Gastrocnemius medialis (tissue), 4 donors: ENCODE data around the gene GPR137. TPM values are rescaled to one million over a fixed set of nuclear protein-coding genes. Genes with fewer than 3 reads are reported as not detected.

Source experiments
- ATAC-seq, 2 donors: fragments of 150-250 bp; one replicate each; pipeline ENCODE4 v1.9.1; 2016
- DNase-seq, 2 donors: peaks; one replicate each; pipeline ENCODE4 v3.0.0-alpha.2; 2019
- H3K27ac ChIP-seq, 4 donors: fragments of 200-600 bp; sonication (generic); 1 replicate in 1 of 4; 2 replicates in 3 of 4; pipeline ENCODE4 v1.5.1; 2016 to 2018; ENCODE audit warnings: mild to moderate bottlenecking in 2 of 4, moderate library complexity in 1 of 4
- H3K27me3 ChIP-seq, 3 donors: fragments of 200-600 bp; sonication (generic) in 2 of 3; 1 replicate in 1 of 3; 2 replicates in 2 of 3; pipeline versions ENCODE4 v1.5.1 to v1.6.0; 2016 to 2019; ENCODE audit warnings: mild to moderate bottlenecking in 1 of 3, moderate library complexity in 1 of 3
- H3K36me3 ChIP-seq, 2 donors: fragments of 200-600 bp; sonication (generic) in 1 of 2; one replicate each; pipeline ENCODE4 v1.5.1; 2017 to 2018
- H3K4me1 ChIP-seq, 2 donors: fragments of 200-600 bp; sonication (generic) in 1 of 2; one replicate each; pipeline ENCODE4 v1.5.1; 2016 to 2017; ENCODE audit warnings: mild to moderate bottlenecking in 2 of 2
- H3K4me3 ChIP-seq, 4 donors: fragments of 200-600 bp; sonication (generic) in 3 of 4; 1 replicate in 1 of 4; 2 replicates in 3 of 4; pipeline ENCODE4 v1.5.1; 2016 to 2019; ENCODE audit warnings: mild to moderate bottlenecking in 2 of 4
- H3K9me3 ChIP-seq, 3 donors: fragments of 200-600 bp; sonication (generic) in 2 of 3; 1 replicate in 1 of 3; 2 replicates in 2 of 3; pipeline ENCODE4 v1.5.1; 2016 to 2019
- CTCF ChIP-seq, 5 experiments: fragments of 450-650 bp in 3 of 5; fragments of 200-600 bp in 2 of 5; sonication (generic) in 2 of 5; IDR thresholded peaks in 4 of 5; conservative IDR thresholded peaks in 1 of 5; 1 replicate in 4 of 5; 2 replicates in 1 of 5; pipeline ENCODE4 v1.5.1; 2016 to 2019; ENCODE audit warnings: antibody characterized with exemption in 5 of 5, mild to moderate bottlenecking in 3 of 5, moderate library complexity in 3 of 5
- POLR2A ChIP-seq, 2 donors: fragments of 450-650 bp; IDR thresholded peaks; one replicate each; pipeline ENCODE4 v1.6.1; 2017; ENCODE audit warnings: antibody characterized with exemption in 2 of 2, mild to moderate bottlenecking in 2 of 2, moderate library complexity in 2 of 2
- in situ Hi-C, 4 donors: fragments of 200-750 bp; cut with MboI; loops; one replicate each; pipeline versions ENCODE4 v1.15.0 to v1.8.0; 2017; ENCODE audit warnings: low sequenced_read_pairs in 4 of 4
- intact Hi-C: fragments of 100-400 bp; cut with DNase I; formaldehyde crosslinking; loops from one replicate; pipeline ENCODE4 v1.15.1; 2023; ENCODE audit warnings: low total_unique reads
- total RNA-seq, 4 donors: library from RNA; depleted of rRNA; stranded (reverse); fragments of >200 nt; gene quantifications; one replicate each; pipeline versions ENCODE4 v1.1.0 to v1.2.3, GENCODE V29; 2016

The GPR137 gene
- total RNA-seq, 4 donors from 2014 or later: 13.8 to 28.9 (median 20.4) TPM

- H3K4me3 ChIP-seq: peak overlapping the region; percentile 30 to 38 (median 35)
- no peak overlapping the region for H3K27ac ChIP-seq
- no peaks in the 10 kb centered on the region for H3K9me3 ChIP-seq
- TF ChIP-seq CTCF (IDR thresholded peaks at IDR 0.05 in 4 of 5, conservative IDR thresholded peaks at IDR 0.05 in 1 of 5): no peak
- TF ChIP-seq POLR2A (IDR thresholded peaks at IDR 0.05): no peak
- intact Hi-C loops: no loop called here
- H3K27me3 ChIP-seq: peaks cover 41 to 55% (median 52%) of the 10 kb centered on the region in 3 donors
- in situ Hi-C loops: no loop called here
- H3K36me3 ChIP-seq: no peaks in the 10 kb centered on the region
- peaks cover 1 to 7% of the 10 kb centered on the region in 2 donors for H3K4me1 ChIP-seq
- DNase-seq (no peak), ATAC-seq (no peak)
Observed at GRCh38 chr11:64291752-64292459, 6.3 kb downstream of the GPR137 start.

GRCh38 chr11:64292460-64293254 is 7.0 kb downstream of the GPR137 start:
- no peak for ATAC-seq
- H3K4me3 ChIP-seq: peak overlapping the region; percentile 30 to 38 (median 35)
- TF ChIP-seq POLR2A (IDR thresholded peaks at IDR 0.05): no peak
- no peaks in the 10 kb centered on the region for H3K36me3 ChIP-seq
- no peak for DNase-seq
- no peaks in the 10 kb centered on the region for H3K9me3 ChIP-seq
- intact Hi-C loops (no loop called here), in situ Hi-C loops (no loop called here)
- H3K27ac ChIP-seq: no peak overlapping the region
- peaks cover 49 to 63% (median 59%) of the 10 kb centered on the region in 3 donors for H3K27me3 ChIP-seq
- peaks cover 0 to 6% of the 10 kb centered on the region in 2 donors for H3K4me1 ChIP-seq

GRCh38 chr11:64294774-64295173 is 9.1 kb downstream of the GPR137 start:
- TF ChIP-seq CTCF (IDR thresholded peaks at IDR 0.05 in 4 of 5, conservative IDR thresholded peaks at IDR 0.05 in 1 of 5) (no peak), POLR2A (IDR thresholded peaks at IDR 0.05) (no peak)
- no peak for DNase-seq
- Histone ChIP-seq H3K4me1 (peaks cover 0 to 10% of the 10 kb centered on the region in 2 donors), H3K9me3 (no peaks in the 10 kb centered on the region), H3K27me3 (peaks cover 67 to 84% (median 80%) of the 10 kb centered on the region in 3 donors), H3K27ac (no peak overlapping the region), H3K36me3 (no peaks in the 10 kb centered on the region), H3K4me3 (no peak overlapping the region)
- in situ Hi-C loops (loop anchor here in 2 of 4 donors (5.0 kb wide), 1 partner anchor 92 kb away; no protein-coding TSS in a partner anchor), intact Hi-C loops (no loop called here)
- ATAC-seq: no peak

- peaks cover 77 to 92% (median 89%) of the 10 kb centered on the region in 3 donors for H3K27me3 ChIP-seq
- peaks cover 5 to 20% of the 10 kb centered on the region in 2 donors for H3K4me1 ChIP-seq
- in situ Hi-C loops: loop anchor here in 2 of 4 donors (5.0 kb wide), 1 partner anchor 93 kb away; no protein-coding TSS in a partner anchor
- no peak overlapping the region for H3K4me3 ChIP-seq
- H3K27ac ChIP-seq: no peak overlapping the region
- no peaks in the 10 kb centered on the region for H3K9me3 ChIP-seq
- intact Hi-C loops: no loop called here
- DNase-seq: no peak
- no peak for ATAC-seq
- no peaks in the 10 kb centered on the region for H3K36me3 ChIP-seq
- TF ChIP-seq POLR2A (IDR thresholded peaks at IDR 0.05) (no peak), CTCF (IDR thresholded peaks at IDR 0.05 in 4 of 5, conservative IDR thresholded peaks at IDR 0.05 in 1 of 5) (no peak)
Observed at GRCh38 chr11:64295760-64296159, 10.1 kb downstream of the GPR137 start.

- intact Hi-C loops: no loop called here
- in situ Hi-C loops: loop anchor here in 2 of 4 donors (5.0 kb wide), 1 partner anchor 94 kb away; no protein-coding TSS in a partner anchor
- no peaks in the 10 kb centered on the region for H3K9me3 ChIP-seq
- peaks cover 6 to 22% of the 10 kb centered on the region in 2 donors for H3K4me1 ChIP-seq
- no peaks in the 10 kb centered on the region for H3K36me3 ChIP-seq
- peaks cover 82 to 88% (median 85%) of the 10 kb centered on the region in 3 donors for H3K27me3 ChIP-seq
- H3K27ac ChIP-seq: no peak overlapping the region
- H3K4me3 ChIP-seq: no peak overlapping the region
- DNase-seq (no peak), ATAC-seq (no peak)
- TF ChIP-seq POLR2A (IDR thresholded peaks at IDR 0.05) (no peak), CTCF (IDR thresholded peaks at IDR 0.05 in 4 of 5, conservative IDR thresholded peaks at IDR 0.05 in 1 of 5) (no peak)
Observed at GRCh38 chr11:64296236-64296635, 10.6 kb downstream of the GPR137 start.
